ENCODE measurements around the gene INSM2. TPM values are rescaled to one million over a fixed set of nuclear protein-coding genes. Genes with fewer than 3 reads are reported as not detected.

INSM2 gene
- total RNA-seq, 1 experiment from 2014 or later: not detected

DNA sequence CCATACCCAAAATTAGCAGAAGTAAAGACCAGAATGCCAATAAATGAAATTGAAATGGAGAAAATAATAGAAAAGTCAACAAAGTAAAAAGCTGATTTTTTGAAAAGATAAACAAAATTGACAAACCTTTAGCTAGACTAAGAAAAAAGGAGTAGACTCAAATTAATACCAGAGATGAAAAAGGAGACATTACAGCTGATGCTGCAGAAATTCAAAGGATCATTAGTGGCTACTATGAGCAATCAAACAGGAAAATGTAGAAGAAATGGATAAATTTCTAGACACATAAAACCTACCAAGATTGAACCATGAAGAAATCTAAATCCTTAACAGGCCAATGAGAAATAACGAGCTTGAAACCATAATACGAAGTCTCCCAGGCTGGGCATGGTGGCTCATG is 34.8 kb upstream of the INSM2 start:
- H3K36me3 ChIP-seq (ENCODE audit: insufficient read depth, low read length, poor library complexity, severe bottlenecking): no peaks in the 10 kb centered on the region
- TF ChIP-seq, protein P1, sequence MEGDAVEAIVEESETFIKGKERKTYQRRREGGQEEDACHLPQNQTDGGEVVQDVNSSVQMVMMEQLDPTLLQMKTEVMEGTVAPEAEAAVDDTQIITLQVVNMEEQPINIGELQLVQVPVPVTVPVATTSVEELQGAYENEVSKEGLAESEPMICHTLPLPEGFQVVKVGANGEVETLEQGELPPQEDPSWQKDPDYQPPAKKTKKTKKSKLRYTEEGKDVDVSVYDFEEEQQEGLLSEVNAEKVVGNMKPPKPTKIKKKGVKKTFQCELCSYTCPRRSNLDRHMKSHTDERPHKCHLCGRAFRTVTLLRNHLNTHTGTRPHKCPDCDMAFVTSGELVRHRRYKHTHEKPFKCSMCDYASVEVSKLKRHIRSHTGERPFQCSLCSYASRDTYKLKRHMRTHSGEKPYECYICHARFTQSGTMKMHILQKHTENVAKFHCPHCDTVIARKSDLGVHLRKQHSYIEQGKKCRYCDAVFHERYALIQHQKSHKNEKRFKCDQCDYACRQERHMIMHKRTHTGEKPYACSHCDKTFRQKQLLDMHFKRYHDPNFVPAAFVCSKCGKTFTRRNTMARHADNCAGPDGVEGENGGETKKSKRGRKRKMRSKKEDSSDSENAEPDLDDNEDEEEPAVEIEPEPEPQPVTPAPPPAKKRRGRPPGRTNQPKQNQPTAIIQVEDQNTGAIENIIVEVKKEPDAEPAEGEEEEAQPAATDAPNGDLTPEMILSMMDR (conservative IDR thresholded peaks at IDR 0.05; ENCODE audit: low read depth, low read length): no peak
- no peak for TF ChIP-seq EZH2 (IDR thresholded peaks at IDR 0.05; ENCODE audit: borderline replicate concordance, low read depth, low read length, poor library complexity, severe bottlenecking)
- H3K9me3 ChIP-seq (ENCODE audit: low read depth, low read length, poor library complexity, severe bottlenecking): no peaks in the 10 kb centered on the region
- BruUV-seq (replicated peaks): no TSS peak
- no peak overlapping the region for H3K27ac ChIP-seq (ENCODE audit: low read depth, low read length, poor library complexity, severe bottlenecking)
- no peak overlapping the region for H3K4me3 ChIP-seq (ENCODE audit: low read depth, low read length, poor library complexity, severe bottlenecking)
- no peaks in the 10 kb centered on the region for H3K27me3 ChIP-seq (replicated peaks; ENCODE audit: insufficient read depth, low read depth, low read length, poor library complexity)
- H3K4me1 ChIP-seq (ENCODE audit: insufficient read depth, low read length, poor library complexity, severe bottlenecking): no peaks in the 10 kb centered on the region
- ChIA-PET POLR2A (ENCODE audit: low non-redundant PET) (no interaction called here), CTCF (no interaction called here)
- intact Hi-C loops (cut with micrococcal nuclease; ENCODE audit: unreplicated experiment): no loop called here
- no peak for DNase-seq (ENCODE audit: low spot score)

DNA sequence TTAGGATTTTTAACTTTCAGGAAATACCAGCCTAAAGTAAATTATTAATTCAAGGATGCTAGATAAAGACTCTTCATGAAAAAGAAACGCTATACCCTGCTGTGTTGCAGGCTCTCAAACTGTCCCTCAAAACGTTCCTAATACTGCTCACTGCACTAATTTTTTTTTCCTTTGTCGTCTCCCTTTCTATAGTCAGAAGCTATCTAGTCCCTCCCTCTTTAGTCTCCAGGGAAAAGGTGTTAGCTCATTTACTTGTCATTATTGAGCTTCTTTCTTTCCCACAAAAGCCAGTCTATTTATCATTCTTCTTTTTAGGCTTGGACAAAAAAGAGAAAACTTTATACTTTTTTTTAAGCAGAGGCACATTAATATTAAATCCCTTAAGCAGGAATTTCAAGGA is 30.3 kb upstream of the INSM2 start:
- no peak overlapping the region for H3K4me3 ChIP-seq (ENCODE audit: low read depth, low read length, poor library complexity, severe bottlenecking)
- H3K4me1 ChIP-seq (ENCODE audit: insufficient read depth, low read length, poor library complexity, severe bottlenecking): no peaks in the 10 kb centered on the region
- ChIA-PET POLR2A (ENCODE audit: low non-redundant PET) (no interaction called here), CTCF (interaction anchor here (0.6 kb wide), 1 partner anchor 592 kb away, joined by 3 read pairs; no protein-coding TSS in a partner anchor)
- no peaks in the 10 kb centered on the region for H3K36me3 ChIP-seq (ENCODE audit: insufficient read depth, low read length, poor library complexity, severe bottlenecking)
- no peak overlapping the region for H3K27ac ChIP-seq (ENCODE audit: low read depth, low read length, poor library complexity, severe bottlenecking)
- intact Hi-C loops (cut with micrococcal nuclease; ENCODE audit: unreplicated experiment): no loop called here
- TF ChIP-seq, protein P1 (conservative IDR thresholded peaks at IDR 0.05; ENCODE audit: low read depth, low read length): no peak
- TF ChIP-seq EZH2 (IDR thresholded peaks at IDR 0.05; ENCODE audit: borderline replicate concordance, low read depth, low read length, poor library complexity, severe bottlenecking): no peak
- no peaks in the 10 kb centered on the region for H3K9me3 ChIP-seq (ENCODE audit: low read depth, low read length, poor library complexity, severe bottlenecking)
- peak; percentile 74 for DNase-seq (ENCODE audit: low spot score)
- no peaks in the 10 kb centered on the region for H3K27me3 ChIP-seq (replicated peaks; ENCODE audit: insufficient read depth, low read depth, low read length, poor library complexity)
- BruUV-seq (replicated peaks): no TSS peak

DNA sequence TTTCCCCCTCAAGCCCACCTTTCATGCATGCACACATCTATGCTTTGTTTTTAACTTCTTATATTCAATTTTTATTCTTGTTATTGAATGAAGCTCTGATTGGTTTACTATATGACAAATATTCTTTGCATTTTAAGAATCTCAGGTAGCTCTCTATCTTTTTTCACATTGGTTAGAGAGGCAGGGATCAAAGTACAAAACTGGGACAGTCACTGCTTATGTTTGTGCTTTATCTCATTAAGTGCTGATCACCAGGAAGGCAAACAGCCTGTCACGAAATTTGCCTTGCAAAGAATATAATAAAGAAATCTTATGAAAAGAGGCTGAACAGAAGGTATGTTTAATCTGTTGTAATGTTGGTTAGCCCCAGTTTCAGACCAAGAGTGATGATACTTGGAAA is 29.7 kb upstream of the INSM2 start:
- DNase-seq (ENCODE audit: low spot score): no peak
- ChIA-PET CTCF (interaction anchor here (0.6 kb wide), 1 partner anchor 592 kb away, joined by 3 read pairs; no protein-coding TSS in a partner anchor), POLR2A (ENCODE audit: low non-redundant PET) (no interaction called here)
- Histone ChIP-seq H3K9me3 (ENCODE audit: low read depth, low read length, poor library complexity, severe bottlenecking) (no peaks in the 10 kb centered on the region), H3K27ac (ENCODE audit: low read depth, low read length, poor library complexity, severe bottlenecking) (no peak overlapping the region), H3K27me3 (replicated peaks; ENCODE audit: insufficient read depth, low read depth, low read length, poor library complexity) (no peaks in the 10 kb centered on the region), H3K4me1 (ENCODE audit: insufficient read depth, low read length, poor library complexity, severe bottlenecking) (no peaks in the 10 kb centered on the region), H3K4me3 (ENCODE audit: low read depth, low read length, poor library complexity, severe bottlenecking) (no peak overlapping the region), H3K36me3 (ENCODE audit: insufficient read depth, low read length, poor library complexity, severe bottlenecking) (no peaks in the 10 kb centered on the region)
- intact Hi-C loops (cut with micrococcal nuclease; ENCODE audit: unreplicated experiment): no loop called here
- no TSS peak for BruUV-seq (replicated peaks)
- TF ChIP-seq EZH2 (IDR thresholded peaks at IDR 0.05; ENCODE audit: borderline replicate concordance, low read depth, low read length, poor library complexity, severe bottlenecking): no peak
- TF ChIP-seq, protein P1 (conservative IDR thresholded peaks at IDR 0.05; ENCODE audit: low read depth, low read length): no peak
